A549 (cell line): Measurements from ENCODE around the gene LRRC63.

Source experiments
- CEBPB ChIP-seq, 2 experiments: fragments of >200 bp in 1 of 2; sonication (Bioruptor Twin) in 1 of 2; formaldehyde crosslinking in 1 of 2; IDR thresholded peaks; 2 replicates each; pipeline ENCODE4 v1.6.1; 2012 to 2016
- CTCF ChIP-seq: fragments of >200 bp; sonication (Bioruptor Twin); formaldehyde crosslinking; IDR thresholded peaks from 3 replicates; pipeline ENCODE4 v1.5.1; 2016
- E2F6 ChIP-seq: IDR thresholded peaks from 2 replicates; pipeline ENCODE4 v1.6.1; 2012; ENCODE audit warnings: low read depth, borderline replicate concordance
- EP300 ChIP-seq, 2 experiments: fragments of >200 bp; sonication (Bioruptor Twin); formaldehyde crosslinking; IDR thresholded peaks; 2 replicates in 1 of 2; 3 replicates in 1 of 2; pipeline ENCODE4 v1.6.1; 2016 to 2017
- MAFK ChIP-seq: fragments of 450-650 bp; IDR thresholded peaks from 2 replicates; pipeline ENCODE4 v1.6.1; 2014; ENCODE audit not compliant: partially characterized antibody
- MAX ChIP-seq: IDR thresholded peaks from 2 replicates; pipeline ENCODE4 v1.6.1; 2012
- MYC ChIP-seq: IDR thresholded peaks from 2 replicates; pipeline ENCODE4 v1.6.1; 2012; ENCODE audit warnings: mild to moderate bottlenecking, inconsistent platforms, low read length, improper control_type of control experiment, borderline replicate concordance
- NFE2L2 ChIP-seq: fragments of 150-350 bp; conservative IDR thresholded peaks from 2 replicates; pipeline ENCODE4 v1.6.1; 2014; ENCODE audit warnings: low read length
- POLR2A ChIP-seq: IDR thresholded peaks from 2 replicates; pipeline ENCODE4 v1.6.1; 2012; ENCODE audit warnings: mild to moderate bottlenecking, low read length
- TFCP2L1 ChIP-seq: fragments of 250-450 bp; sonication (Bioruptor Pico); IDR thresholded peaks from 2 replicates; pipeline ENCODE4 v1.5.0; 2021; ENCODE audit warnings: mild to moderate bottlenecking
- USF2 ChIP-seq: fragments of 450-650 bp; IDR thresholded peaks from 2 replicates; pipeline ENCODE4 v1.6.1; 2014; ENCODE audit warnings: antibody characterized with exemption

- no peak for TF ChIP-seq USF2
- no peak for TF ChIP-seq CTCF
- no peak for TF ChIP-seq NFE2L2
- no peak for TF ChIP-seq POLR2A
- TF ChIP-seq MAFK, result no peak
- no peak for TF ChIP-seq EP300 (IDR thresholded peaks at IDR 0.05)
- no peak for TF ChIP-seq MAX
- no peak for TF ChIP-seq E2F6
- no peak for TF ChIP-seq MYC
- TF ChIP-seq CEBPB (IDR thresholded peaks at IDR 0.05), result no peak
- no peak for TF ChIP-seq TFCP2L1 (CRISPR knock-in tag)
Measured at GRCh38 chr13:46311217-46311616, 99.5 kb downstream of the LRRC63 start.
